HG02588 (cell line): ENCODE results near the gene PPP1R12A.
"Not testable (repeated sequence)": the region's sequence is repeated elsewhere in the genome, so short reads cannot be mapped to it uniquely, and the experiment has no call there.

Experiments used
- ATAC-seq: cut with Tn5 transposase; IDR thresholded peaks from one replicate; pipeline ENCODE4 v1.9.1; 2021; ENCODE audit warnings: mild to moderate bottlenecking, moderate library complexity; ENCODE audit not compliant: unreplicated experiment

Gene PPP1R12A

GRCh38 chr12:79935021-79935623 is at the start of gene PPP1R12A:
Gene PPP1R12A (minus strand): TSS chr12:79935097. CDS start chr12:79934931, 166 bp downstream.
- ATAC-seq: peak; percentile 88

GRCh38 chr12:79983986-79984620 is 49.2 kb upstream of the PPP1R12A start:
- no peak for ATAC-seq

- ATAC-seq: no peak
These were observed 48.6 kb upstream of the PPP1R12A start for GRCh38 chr12:79983492-79983891.

GRCh38 chr12:79982086-79983062 is 47.5 kb upstream of the PPP1R12A start:
- ATAC-seq: no peak

GRCh38 chr12:79978692-79979091 is 43.8 kb upstream of the PPP1R12A start:
- no peak for ATAC-seq

GRCh38 chr12:79977856-79978460 is 43.1 kb upstream of the PPP1R12A start:
- not testable (repeated sequence) for ATAC-seq

GRCh38 chr12:79975143-79975542 is 40.2 kb upstream of the PPP1R12A start:
- no peak for ATAC-seq

GRCh38 chr12:79973801-79974200 is 38.9 kb upstream of the PPP1R12A start:
- ATAC-seq: no peak

GRCh38 chr12:79964100-79964627 is 29.3 kb upstream of the PPP1R12A start:
- no peak for ATAC-seq

GRCh38 chr12:79961411-79961810 is 26.5 kb upstream of the PPP1R12A start:
- ATAC-seq: no peak

GRCh38 chr12:79959484-79959883 is 24.6 kb upstream of the PPP1R12A start:
- no peak for ATAC-seq

GRCh38 chr12:79956896-79957295 is 22.0 kb upstream of the PPP1R12A start:
- ATAC-seq: no peak

- no peak for ATAC-seq
These were observed 20.7 kb upstream of the PPP1R12A start for GRCh38 chr12:79955561-79955960.

GRCh38 chr12:79954037-79954610 is 19.2 kb upstream of the PPP1R12A start:
- ATAC-seq: no peak

GRCh38 chr12:79949098-79949497 is 14.2 kb upstream of the PPP1R12A start:
- no peak for ATAC-seq

GRCh38 chr12:79945433-79945832 is 10.5 kb upstream of the PPP1R12A start:
- no peak for ATAC-seq

- ATAC-seq: no peak
These were observed 9.7 kb upstream of the PPP1R12A start for GRCh38 chr12:79944565-79944964.

- not testable (repeated sequence) for ATAC-seq
These were observed 7.9 kb upstream of the PPP1R12A start for GRCh38 chr12:79942846-79943245.

- no peak for ATAC-seq
These were observed 4.9 kb upstream of the PPP1R12A start for GRCh38 chr12:79939728-79940310.

GRCh38 chr12:79938843-79939242 is 3.9 kb upstream of the PPP1R12A start:
- no peak for ATAC-seq
